HPDE6-E6E7 (cell line): ENCODE data around the gene MUC5B.
"Not testable (repeated sequence)": the region's sequence is repeated elsewhere in the genome, so short reads cannot be mapped to it uniquely, and the experiment has no call there.

Experiments
- DNase-seq: peaks from one replicate; pipeline ENCODE4 v3.0.0; 2011; ENCODE audit warnings: missing footprints; ENCODE audit errors: extremely low spot score

Gene MUC5B

GRCh38 chr11:1232883-1233321 is 10.0 kb downstream of the MUC5B start:
- no peak for DNase-seq

GRCh38 chr11:1233351-1234053 is 10.6 kb downstream of the MUC5B start:
- no peak for DNase-seq

GRCh38 chr11:1234054-1234720 is 11.3 kb downstream of the MUC5B start:
- no peak for DNase-seq

- no peak for DNase-seq
Observed at GRCh38 chr11:1234771-1235305, 12.0 kb downstream of the MUC5B start.

- DNase-seq = no peak
Observed at GRCh38 chr11:1235306-1235900, 12.5 kb downstream of the MUC5B start.

- no peak for DNase-seq
Observed at GRCh38 chr11:1235901-1236315, 13.0 kb downstream of the MUC5B start.

- DNase-seq = no peak
Observed at GRCh38 chr11:1236316-1237127, 13.7 kb downstream of the MUC5B start.

GRCh38 chr11:1237128-1237580 is 14.3 kb downstream of the MUC5B start:
- no peak for DNase-seq

- no peak for DNase-seq
Observed at GRCh38 chr11:1237851-1238250, 15.0 kb downstream of the MUC5B start.

- no peak for DNase-seq
Observed at GRCh38 chr11:1238767-1239595, 16.1 kb downstream of the MUC5B start.

- DNase-seq = no peak
Observed at GRCh38 chr11:1239596-1240205, 16.8 kb downstream of the MUC5B start.

- no peak for DNase-seq
Observed at GRCh38 chr11:1240771-1241170, 17.9 kb downstream of the MUC5B start.

GRCh38 chr11:1241706-1242105 is 18.8 kb downstream of the MUC5B start:
- DNase-seq = no peak

GRCh38 chr11:1242289-1242688 is 19.4 kb downstream of the MUC5B start:
- DNase-seq = no peak

GRCh38 chr11:1242751-1243150 is 19.9 kb downstream of the MUC5B start:
- DNase-seq = not testable (repeated sequence)

- not testable (repeated sequence) for DNase-seq
Observed at GRCh38 chr11:1243521-1243920, 20.7 kb downstream of the MUC5B start.

- not testable (repeated sequence) for DNase-seq
Observed at GRCh38 chr11:1244557-1244956, 21.7 kb downstream of the MUC5B start.

GRCh38 chr11:1245717-1246116 is 22.9 kb downstream of the MUC5B start:
- DNase-seq = not testable (repeated sequence)

GRCh38 chr11:1246301-1246700 is 23.4 kb downstream of the MUC5B start:
- DNase-seq = not testable (repeated sequence)

- not testable (repeated sequence) for DNase-seq
Observed at GRCh38 chr11:1247026-1247425, 24.2 kb downstream of the MUC5B start.
